Measurements from ENCODE around the gene GPN2. TPM values are rescaled to one million over a fixed set of nuclear protein-coding genes. Genes with fewer than 3 reads are reported as not detected.

The GPN2 gene
- total RNA-seq = 10 to 100 TPM; 12.4 to 31.3 (median 20.4) TPM
- polyA plus RNA-seq = 10 to 100 TPM; 13.7 to 21.1 TPM
- long read RNA-seq, donor 1, full-length matches to known transcripts = 11 of 14 reads
- long read RNA-seq, donor 1, partial matches to known transcripts = 0 of 14 reads
- long read RNA-seq, donor 1, other reads (novel, unspliced or antisense) = 3 of 14 reads
- long read RNA-seq, donor 2, full-length matches to known transcripts = 14 of 19 reads
- long read RNA-seq, donor 2, partial matches to known transcripts = 1 of 19 reads
- long read RNA-seq, donor 2, other reads (novel, unspliced or antisense) = 4 of 19 reads
- long read RNA-seq, donor 3, full-length matches to known transcripts = 18 of 19 reads
- long read RNA-seq, donor 3, partial matches to known transcripts = 0 of 19 reads
- long read RNA-seq, donor 3, other reads (novel, unspliced or antisense) = 1 of 19 reads

DNA sequence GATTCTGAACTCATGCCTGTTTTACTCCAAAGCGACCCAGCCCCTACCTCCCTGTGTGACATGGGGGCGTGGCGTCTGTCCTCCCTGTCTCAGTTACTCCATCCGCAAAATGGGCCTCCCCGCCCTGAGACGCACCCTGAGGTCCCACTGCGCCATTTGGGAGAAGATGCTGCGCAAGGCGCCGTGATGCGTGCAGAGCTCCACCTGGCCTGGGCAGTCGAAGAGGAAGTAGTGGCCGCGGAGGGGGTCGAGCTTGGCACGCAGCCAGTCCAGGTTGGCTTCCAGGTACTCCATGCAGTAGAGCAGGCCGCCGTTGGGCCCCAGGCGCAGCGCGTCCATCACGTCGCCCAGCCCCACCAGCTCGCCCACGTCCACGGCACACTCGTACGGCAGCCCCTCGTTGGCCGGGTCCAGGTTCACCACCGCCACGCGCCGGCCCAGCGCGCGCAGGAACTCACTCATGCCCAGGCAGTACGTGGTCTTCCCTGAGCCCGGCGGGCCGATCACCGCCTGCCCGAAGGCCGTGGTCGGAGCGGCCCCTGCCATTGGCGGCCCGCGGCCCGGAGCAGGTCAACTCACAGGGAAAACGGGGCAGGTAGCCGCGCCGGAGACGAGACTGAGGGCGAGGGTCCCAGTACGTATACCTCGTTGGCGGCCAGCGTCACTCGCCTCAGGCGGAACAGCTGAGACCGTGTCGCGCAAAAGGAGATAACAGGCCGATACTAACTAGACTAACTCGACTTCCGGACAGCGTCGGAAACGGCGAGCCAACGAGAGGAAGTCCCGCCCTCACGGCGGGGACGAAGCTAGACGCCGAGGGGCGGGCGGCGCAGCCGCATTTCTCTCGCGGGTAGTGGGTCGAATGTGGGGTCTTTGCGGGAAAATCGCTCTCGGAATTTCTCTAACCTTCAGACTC lies at the start of gene GPN2:
Gene GPN2 (minus strand): TSS at position 733 of the 916 bp plus-strand sequence. CDS start 187 bp downstream, at position 546.
- 1 to 2% methylated on average over 89 of the region's 89 CpGs for WGBS, 2 donors
- TF ChIP-seq CTCF (IDR thresholded peaks at IDR 0.05) = no peak
- intact Hi-C loops (cut with DNase I) = loop anchor here in 1 of 10 donors (2.0 kb wide), 1 partner anchor 31 kb away; the partner anchor contains the start of gene NUDC
- H3K9me3 ChIP-seq = no peaks in the 10 kb centered on the region
- no peaks in the 10 kb centered on the region for H3K27me3 ChIP-seq
- peak within 1 kb of the TSS; percentile 82 to 98 (median 92) for H3K27ac ChIP-seq
- H3K4me1 ChIP-seq = peaks cover 4 to 39% (median 30%) of the 10 kb centered on the region in 9 donors
- DNase-seq (peak; percentile 80 to 82), ATAC-seq (peak; percentile 91 to 96 (median 95))
- H3K36me3 ChIP-seq = peaks cover 0 to 85% (median 40%) of the 10 kb centered on the region in 9 donors
- peak within 1 kb of the TSS; percentile 59 to 99 (median 93) for H3K4me3 ChIP-seq

- peak overlapping the region in 9 of 10 donors; percentile 7 to 79 (median 67) for H3K27ac ChIP-seq
- peak in 2 of 8 donors; percentile 5 to 28 for ATAC-seq
These were observed 48.6 kb upstream of the GPN2 start for GRCh38 chr1:26938659-26939025.

GRCh38 chr1:26938004-26938658 lies 48.0 kb upstream of the GPN2 start:
- H3K4me1 ChIP-seq = peaks cover 5 to 37% (median 21%) of the 10 kb centered on the region in 9 donors
- TF ChIP-seq CTCF (IDR thresholded peaks at IDR 0.05) = no peak
- peak overlapping the region in 9 of 10 donors; percentile 7 to 79 (median 67) for H3K27ac ChIP-seq
- peaks cover 0 to 66% (median 25%) of the 10 kb centered on the region in 9 donors for H3K36me3 ChIP-seq
- no peak overlapping the region for H3K4me3 ChIP-seq
- ATAC-seq (peak; percentile 59 to 85 (median 76)), DNase-seq (peak; percentile 37)
- intact Hi-C loops (cut with DNase I) = no loop called here
- no peaks in the 10 kb centered on the region for H3K27me3 ChIP-seq
- no peaks in the 10 kb centered on the region for H3K9me3 ChIP-seq
- WGBS, 2 donors = 60 to 64% methylated on average over 4 of the region's 4 CpGs

More at GRCh38 chr1:26938659-26939025, 48.6 kb upstream of the GPN2 start:
- no peaks in the 10 kb centered on the region for H3K27me3 ChIP-seq
- no peak overlapping the region for H3K4me3 ChIP-seq
- peaks cover 0 to 66% (median 28%) of the 10 kb centered on the region in 9 donors for H3K36me3 ChIP-seq
- H3K9me3 ChIP-seq = no peaks in the 10 kb centered on the region
- peaks cover 5 to 37% (median 21%) of the 10 kb centered on the region in 9 donors for H3K4me1 ChIP-seq
- no peak for TF ChIP-seq CTCF (IDR thresholded peaks at IDR 0.05)
- DNase-seq = no peak
- 89 to 95% methylated on average over 2 of the region's 2 CpGs for WGBS, 2 donors
- intact Hi-C loops (cut with DNase I) = no loop called here

All from heart right ventricle (tissue), 16 donors.